Activated naive CD4-positive, alpha-beta T cell treated with anti-CD3 and anti-CD28 coated beads, Interleukin-2, amount 50 U/mL, for 16 hours (primary cell): ENCODE results near the gene PLAGL2.
"Not testable (repeated sequence)": the region's sequence is repeated elsewhere in the genome, so short reads cannot be mapped to it uniquely, and the experiment has no call there.

Source experiments
- DNase-seq: peaks from one replicate; pipeline ENCODE4 v3.0.0-alpha.2; 2020

The PLAGL2 gene

DNA sequence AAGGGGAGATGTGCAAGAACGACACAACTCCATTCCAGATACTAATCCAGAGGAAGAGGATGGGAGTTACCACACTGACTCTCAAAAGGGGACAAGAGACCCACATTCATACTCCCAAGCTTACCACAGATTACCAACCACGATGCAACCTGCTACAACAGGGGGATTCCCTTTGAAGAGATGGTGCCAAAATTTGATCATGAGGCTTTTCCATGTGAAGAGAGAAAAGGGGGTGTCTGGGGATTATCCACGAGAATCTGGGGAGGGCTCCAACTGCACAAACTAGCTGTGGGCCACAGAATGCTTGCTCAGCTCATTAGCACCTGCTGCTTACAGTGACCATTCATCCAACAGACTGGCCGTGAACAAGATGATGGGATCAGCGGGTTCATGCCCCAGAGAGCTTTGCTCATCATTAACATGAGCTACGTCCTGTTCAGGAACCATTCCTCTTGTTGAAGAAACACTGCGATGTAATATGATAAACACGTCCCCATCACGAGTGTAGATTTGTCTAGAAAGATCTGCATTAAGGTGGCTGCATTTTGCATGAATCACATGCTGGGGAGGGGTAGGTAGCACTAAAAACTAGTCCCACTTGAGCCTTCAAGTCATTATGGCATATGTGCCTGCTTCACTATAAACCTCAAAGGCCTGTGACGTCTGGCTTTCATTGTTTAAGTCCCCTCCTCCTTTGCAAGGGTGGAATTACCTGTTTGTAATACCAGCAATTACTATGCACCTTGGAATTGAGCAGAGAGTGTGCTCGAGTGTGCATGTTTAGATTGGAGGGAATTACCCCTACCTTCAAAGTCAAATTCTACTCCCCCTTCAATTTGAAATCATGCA is 4.0 kb downstream of the PLAGL2 start:
- DNase-seq = peak; percentile 45

DNA sequence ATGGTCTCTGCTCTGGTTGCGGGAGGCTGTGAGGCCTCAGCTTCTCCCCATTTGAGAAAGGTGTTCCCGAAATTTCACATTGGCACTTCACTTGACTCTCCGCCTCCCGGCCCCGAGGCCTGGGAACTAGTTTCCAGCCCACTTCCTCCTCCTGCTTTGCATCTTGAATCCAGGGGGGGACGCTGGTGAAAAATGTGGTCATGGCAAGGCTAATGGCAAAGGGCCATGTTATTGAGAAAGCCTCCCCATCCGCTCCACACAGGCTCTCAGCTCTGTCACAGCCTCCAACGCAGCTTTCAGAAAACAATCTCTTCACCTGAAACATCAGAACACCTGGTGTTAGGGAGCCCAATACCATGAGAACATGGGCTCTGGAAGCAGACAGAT is 5.6 kb downstream of the PLAGL2 start:
- DNase-seq = no peak

DNA sequence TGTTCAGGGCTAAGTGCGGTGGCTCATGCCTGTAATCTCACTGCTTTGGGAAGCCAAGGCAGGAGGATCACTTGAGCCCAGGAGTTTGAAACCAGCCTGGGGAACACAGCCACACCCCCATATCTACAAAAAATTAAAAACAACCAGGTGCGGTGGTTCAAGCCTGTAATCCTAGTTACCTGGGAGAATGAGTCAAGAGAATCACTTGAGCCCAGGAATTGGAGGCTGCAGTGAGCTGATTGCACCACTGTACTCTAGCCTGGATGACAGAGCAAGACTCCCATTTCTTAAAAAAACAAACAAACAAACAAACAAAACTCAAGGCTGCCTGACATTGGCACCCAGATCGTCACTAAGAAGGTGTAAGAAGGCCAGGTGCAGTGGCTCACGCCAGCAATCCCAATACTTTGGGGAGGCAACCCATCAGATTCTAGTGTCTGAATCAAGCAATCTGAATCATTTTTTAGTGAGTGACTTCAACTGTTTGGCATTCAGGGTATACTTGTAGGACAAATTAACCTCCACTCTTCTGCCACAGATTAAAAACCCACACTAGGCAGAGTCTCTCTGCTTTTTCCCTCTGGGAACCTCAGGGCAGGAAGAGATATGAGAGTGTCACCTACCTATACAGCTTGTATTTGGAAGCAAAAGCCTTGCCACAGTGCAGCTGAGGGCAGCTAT is 6.1 kb downstream of the PLAGL2 start:
- DNase-seq = no peak

DNA sequence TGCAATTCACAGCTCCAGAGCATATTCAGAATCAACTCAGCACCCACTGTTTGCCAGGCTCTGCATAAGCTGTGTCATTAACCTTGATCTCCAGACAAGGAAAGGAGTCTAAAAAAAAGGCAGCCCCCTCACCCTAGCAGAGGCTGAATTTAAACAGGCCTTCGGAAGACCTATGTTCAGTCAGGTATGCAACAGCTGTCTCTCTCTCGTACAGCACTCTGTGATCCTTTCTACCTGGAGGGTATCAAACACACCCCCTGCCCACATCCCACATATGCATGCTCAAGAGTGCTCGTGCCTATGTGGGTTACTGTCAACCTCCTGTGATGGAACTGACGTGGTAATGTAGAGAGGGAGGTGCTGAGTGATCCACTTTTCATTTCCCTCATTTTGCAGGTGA is 8.5 kb downstream of the PLAGL2 start:
- DNase-seq = no peak

DNA sequence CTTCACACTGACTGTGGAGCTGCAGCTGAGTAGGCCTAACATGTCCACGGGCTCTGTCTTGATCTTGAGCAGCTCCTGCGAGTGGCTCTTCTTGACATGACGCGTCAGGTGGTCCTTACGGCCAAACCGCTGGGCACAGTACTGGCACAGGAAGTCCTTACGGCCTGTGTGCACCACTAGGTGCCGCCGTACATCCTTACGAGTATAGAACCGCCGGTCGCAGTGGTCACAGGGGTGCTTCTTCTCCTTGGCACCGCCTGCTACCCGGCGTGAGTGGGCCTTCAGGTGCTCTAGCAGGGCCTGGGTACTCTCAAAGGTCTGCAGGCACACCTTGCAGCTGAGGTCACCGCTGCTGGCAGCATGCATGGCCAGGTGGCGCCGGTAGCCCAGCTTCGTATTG is 10.4 kb downstream of the PLAGL2 start:
- not testable (repeated sequence) for DNase-seq

DNA sequence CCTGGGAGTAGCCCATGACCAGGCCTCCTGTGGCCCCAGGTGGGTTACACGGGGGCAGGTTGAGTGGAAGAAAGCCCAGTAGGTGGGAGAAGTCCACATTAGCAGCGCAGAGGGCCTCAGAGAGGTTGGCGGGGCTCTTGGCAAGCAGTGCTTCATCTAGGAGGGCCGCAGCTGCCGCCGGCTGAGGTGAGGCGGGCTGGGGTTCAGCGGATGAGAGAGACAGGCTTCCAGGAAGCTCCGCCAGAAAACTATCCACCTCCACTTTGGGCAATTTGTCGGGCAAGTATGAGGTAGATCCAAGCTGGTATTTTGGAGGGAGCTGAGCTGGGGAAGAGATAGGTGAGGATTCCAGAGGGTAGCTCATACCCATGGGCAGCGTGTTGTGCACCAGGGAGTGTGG is 10.9 kb downstream of the PLAGL2 start:
- DNase-seq = not testable (repeated sequence)

DNA sequence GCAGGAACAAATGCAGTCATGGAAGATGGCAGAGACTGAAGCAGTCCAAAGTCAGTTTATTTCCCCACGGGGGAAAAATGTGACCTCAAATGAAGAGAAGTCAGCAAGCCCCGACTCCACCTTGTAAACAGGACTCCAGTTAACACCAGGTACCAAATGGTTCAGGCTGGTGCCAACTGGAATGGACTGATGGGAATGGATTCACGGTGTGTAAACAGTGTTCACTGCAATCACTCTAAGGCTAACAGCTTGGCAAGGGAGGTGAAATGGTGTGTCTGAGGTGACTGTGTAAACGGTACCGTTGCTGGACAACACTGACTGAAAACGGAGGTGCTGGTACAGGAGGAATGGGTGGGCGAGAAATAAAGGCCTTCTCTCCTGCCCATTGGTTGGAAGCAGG is 12.0 kb downstream of the PLAGL2 start:
- no peak for DNase-seq

DNA sequence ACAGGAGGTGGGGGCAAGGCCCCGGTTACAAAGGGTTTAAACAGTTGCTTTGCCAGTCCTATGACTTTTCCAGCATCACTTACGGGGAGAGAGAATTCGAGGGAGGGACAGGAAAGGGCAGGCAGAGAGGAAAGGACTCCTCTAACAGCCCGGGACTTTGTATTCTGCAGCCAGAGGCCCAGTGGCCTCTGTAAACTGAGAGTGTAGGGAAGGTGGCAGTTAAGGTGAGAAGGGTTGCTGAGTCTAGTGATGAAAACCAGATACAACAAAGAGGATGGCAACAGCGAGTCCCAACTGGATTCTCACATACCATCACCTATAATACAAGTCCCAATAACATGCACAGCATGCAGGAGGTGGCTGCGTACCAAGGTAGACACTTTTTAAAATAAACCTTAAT is 13.5 kb downstream of the PLAGL2 start:
- DNase-seq = no peak

DNA sequence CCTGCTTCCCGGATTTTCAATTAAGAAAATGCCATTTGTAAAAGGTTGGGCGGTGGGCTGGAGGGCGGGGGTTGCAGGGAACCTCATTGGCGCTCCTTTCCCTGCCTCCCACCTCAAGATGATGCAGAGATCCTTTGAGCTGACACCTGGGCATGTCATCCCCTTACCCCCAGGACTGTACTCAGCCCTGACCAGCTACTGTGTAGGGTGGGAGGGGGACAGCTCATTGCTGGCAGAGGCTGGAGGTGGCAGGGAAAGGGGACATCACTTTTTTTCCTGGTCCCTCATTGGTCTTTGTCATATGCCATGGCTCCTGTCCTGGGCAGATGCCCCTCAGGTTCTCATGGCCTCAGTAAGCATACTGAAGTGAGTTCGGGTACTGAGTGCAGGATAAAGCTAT is 14.2 kb downstream of the PLAGL2 start:
- not testable (repeated sequence) for DNase-seq

DNA sequence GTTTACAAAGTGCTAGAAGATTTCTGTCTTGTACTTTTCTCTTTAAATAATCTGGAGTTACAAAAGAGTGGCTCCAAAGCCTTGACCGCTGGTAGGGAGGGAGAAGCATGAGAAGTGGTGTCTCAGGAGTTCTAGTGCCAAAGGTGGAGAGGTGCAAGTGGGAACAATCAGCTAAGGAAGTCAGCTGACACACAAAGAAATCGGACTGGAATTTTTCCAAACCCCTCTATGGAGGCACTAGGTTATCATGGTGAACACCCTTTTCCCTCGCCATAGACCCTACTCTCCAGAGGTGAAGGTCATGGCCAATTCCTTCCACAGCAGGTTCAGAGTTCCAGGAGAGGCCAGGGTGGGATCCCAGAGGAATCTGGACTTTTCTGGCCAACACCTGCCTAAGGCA is 14.8 kb downstream of the PLAGL2 start:
- no peak for DNase-seq

DNA sequence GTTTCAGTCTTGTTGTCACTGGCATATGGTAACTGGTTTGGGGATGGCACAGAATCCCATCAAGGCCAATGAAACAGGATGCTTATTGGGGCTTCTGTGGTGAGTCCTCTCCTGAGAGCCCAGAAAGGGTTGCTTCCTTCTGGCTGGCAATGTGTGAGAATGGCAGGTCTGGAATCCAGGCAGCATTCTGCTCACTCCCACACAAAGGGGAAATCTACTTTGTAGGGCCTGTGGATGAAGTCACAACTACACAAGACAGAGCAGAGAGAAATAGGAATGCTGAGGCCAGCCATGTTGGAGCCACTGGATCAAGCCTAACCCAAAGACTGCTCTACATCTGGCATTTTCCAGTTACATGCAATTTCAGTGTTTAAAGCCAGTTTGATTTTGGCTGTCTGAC is 15.7 kb downstream of the PLAGL2 start:
- DNase-seq = no peak

DNA sequence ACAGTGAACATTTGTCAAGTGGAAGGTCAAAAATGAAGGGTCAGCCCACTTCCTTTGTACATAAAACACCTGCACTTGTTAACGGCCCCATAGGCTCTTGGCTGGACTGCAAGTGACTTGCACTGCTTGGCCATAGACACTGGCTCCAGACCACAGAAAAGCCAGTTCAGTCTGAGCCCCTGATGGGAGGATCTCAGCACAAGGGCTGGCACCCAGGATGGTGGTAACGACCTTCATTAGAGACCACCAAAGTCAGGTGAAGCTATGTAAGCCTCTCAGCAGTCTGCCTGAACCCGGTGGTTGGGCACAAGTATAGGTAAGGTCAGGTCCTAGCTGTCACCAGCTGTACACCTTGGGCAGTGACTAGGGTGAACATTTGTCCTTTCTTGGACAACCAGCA is 16.1 kb downstream of the PLAGL2 start:
- no peak for DNase-seq

DNA sequence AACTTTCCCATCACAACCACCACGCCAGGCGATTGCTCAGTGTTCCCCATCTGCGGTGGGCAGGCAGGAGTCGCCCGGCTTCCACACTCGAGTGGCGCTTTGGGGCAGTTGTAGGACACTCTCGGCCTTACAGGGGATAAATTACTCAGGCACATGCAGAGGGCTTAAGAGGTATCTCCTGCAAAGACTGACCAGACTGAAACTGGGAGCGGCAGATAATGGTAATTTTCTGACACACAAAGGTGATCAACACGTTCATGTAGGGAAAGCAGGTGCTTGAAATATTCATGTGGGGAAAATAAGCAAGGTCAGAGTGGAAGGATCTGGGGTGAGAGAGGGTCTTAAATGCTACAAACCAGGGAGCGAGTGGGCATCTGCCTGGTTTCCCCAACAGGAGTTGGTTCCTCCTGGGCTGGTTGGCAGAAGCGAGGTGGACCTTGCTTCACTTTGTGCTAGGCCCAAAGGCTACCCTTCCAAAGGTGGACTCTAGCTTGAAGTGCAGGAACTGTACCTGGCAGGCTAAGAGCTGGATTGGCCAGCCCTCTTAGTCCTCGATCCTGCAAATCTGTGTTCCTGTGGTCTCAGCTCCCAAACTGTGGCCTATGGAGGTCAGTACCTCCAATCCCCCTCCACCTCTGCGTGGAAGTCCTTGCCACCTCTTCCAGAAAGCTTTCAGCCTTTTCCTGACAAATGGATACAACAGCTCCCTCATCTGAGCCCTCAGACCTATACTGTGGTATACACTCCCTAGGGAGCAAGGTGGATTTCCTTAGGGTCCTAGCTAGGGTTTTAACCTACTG is 16.7 kb downstream of the PLAGL2 start:
- DNase-seq = no peak

DNA sequence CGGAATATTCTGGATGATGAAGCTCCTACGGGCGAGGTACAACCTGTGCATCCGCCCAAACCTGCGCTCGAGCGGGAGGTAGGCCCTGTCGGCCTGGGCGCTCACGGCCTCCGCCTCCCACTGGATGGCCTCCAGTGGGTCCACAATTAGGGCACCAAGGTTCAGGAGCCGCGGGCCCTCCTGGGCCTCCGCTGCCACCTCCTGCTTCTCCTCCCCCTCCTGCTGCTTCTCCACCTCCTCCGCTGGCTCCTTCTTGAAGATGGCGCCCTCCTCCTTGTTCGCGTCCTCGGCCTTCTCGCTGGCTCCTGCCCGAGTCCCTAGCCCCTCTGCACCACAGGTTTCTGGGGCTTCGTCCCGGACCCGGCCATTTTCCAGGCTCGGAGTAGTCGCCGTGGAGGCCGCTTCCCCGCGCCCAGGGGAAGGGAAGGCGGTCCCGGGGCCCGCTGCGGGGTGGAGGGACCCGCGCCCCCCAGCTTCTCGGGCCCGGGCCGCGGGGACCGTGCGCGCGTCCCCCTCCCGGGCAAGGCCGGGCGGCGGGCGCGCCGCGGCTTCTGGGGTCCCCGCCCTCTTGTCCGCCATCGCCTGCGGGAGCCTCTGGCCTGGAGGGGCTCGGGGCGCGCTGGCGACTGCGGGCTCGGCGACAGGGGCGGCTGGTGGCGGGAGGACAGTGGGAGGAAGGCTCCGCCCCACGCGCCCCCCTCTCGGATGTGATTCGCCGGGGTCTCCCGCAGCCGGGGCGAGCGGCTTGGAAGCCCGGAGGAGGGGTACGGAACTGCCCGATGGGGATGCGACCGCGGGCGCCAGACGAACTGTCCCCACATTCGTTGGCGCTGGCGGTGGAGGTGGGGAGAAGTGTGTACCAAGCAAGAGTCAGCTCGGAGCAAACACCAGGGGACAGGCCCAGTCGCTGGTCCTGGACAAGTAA is 17.6 kb downstream of the PLAGL2 start:
- peak; percentile 40 for DNase-seq

DNA sequence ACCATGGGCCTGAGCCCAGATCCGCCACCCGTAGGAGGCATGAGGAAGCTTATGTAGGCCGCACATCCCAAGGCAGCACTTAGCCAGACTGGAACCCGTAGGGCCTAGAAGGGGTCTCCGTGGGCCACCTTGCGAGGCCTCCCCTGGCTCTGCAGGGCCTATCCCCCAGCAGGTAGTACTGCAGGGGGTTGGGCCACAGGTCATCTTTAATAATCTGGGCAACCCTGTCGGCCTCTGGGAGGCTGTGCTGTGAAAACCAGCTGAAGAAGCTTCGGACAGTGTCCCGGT is 18.5 kb downstream of the PLAGL2 start:
- DNase-seq = no peak

DNA sequence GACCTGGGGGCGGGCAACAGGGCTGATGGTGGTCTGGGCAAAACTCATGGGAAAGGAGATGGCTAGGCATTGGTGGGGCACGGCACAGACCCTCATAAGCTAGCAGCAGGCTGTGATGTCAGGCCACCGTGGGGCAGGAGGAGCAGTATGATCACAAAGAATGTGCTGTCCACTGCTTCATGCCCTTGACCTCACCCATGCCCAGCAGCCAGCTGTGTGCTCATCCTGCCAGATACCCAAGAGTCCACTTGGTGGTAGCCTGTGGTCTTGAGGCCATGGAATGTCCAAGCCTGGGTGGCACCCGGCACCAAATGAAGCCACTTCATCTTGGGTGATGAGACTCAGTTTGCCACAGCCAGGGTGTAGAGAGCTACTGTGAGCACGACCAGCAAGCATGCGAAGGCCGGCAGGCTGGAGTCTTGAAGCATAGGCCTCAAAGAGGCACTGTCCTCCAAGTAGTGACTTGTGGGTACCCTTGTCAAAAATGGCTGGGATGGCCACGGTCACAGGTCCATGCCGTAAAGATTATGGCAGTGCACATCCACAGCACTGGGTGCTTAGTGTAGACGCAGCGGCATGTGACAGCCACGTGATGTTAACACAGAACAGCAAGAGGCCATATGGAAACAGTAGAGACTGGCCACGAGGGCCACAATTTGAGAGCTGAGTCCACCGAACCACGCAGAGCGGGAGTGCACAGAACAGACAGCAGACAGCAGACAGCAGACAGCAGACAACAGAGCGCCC is 19.0 kb downstream of the PLAGL2 start:
- DNase-seq = no peak

DNA sequence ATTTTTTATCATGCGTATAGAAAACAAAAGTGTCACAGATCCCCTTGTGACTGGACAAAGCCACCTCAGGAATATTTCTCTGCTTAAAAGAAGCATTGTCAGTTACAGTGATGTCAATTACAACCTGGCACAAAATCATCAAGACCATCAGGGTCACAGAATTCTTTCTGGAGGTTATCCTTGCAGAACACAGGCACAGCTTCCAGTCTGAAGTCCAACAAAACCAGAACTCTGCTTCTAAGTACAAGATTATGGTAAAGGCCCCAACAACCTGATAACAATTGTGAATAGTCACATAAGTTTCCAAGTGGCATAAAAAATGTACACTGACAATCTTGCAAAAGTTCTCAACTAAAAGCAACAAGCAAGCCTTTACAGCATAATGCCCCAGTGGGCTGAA is 21.0 kb downstream of the PLAGL2 start:
- no peak for DNase-seq

DNA sequence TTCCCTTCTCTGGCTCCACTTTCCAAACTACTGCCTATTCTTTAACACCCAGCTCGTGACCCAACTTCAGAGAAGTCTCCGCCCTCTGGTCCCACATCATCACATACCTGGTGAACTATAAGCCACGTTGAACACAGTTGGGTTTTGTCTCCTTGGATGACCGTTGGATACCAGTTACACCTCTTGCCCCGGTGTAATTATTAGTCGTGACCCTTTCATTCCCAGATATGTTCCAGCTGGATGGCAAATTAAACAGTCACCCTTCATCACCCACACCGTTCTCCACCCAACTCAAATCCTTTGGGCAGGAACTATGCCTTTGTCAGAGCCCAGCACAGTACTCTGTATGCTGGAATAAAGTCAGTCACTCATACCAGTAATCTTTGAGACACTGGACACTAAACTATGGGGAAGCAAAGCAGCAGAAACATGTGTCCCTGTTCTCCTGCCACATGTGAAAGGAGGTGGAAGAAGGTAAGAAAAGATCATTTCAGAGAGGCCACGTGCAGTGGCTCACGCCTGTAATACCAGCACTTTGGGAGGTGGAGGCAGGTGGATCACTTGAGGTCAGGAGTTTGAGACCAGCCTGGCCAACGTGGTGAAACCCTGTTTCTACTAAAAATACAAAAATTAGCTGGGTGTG is 22.5 kb downstream of the PLAGL2 start:
- DNase-seq = no peak

DNA sequence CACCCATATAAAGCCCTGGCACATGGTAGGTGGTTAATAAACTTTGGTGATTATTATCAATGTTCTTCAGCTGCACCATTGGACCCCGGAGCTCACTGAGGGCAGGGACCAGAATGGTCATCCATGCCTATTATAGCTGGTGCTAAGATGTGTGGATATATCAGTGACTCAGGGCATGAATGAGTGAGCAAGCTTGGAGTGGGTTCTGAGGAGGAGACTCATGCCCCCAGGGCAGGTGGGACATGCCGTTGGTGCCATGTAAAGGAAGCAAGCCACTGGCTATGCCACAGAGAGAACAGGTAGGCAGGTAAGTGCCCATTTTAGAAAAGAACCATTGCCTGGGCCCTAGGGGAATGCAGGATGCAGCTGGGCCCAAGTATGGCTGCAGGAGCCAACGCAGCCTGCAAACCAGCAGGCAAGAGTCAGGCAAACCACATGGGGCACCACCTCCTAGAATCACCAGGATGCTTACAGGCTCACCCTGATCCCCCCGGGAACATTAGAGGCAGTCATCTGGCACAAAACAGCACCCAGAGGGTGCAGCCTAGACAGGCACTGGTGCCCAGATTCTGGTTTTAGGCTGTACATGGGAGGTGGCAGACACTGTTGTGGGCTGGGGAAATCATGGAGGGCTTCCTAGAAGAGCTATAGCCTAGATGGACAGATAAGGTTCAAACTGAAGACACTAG is 23.5 kb downstream of the PLAGL2 start:
- DNase-seq = no peak

DNA sequence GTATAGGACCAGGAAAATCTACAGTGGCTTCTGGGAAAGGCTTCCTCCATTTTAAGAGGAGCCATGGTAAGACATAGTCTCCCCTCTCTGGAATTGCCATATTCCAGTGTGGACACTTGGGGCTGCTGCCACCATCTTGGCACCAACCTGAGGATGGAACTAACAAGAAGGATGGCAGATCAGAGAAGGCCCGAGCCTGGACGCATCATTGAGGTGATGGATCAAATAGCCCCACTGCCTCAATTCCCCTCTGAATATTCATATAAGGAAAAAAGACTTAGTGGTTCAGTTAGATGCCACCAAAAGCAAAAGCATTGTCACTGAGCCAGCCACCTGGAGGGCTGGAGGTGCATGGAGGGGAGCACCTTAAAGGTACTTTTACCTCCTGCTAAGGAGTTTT is 25.9 kb downstream of the PLAGL2 start:
- DNase-seq = no peak

DNA sequence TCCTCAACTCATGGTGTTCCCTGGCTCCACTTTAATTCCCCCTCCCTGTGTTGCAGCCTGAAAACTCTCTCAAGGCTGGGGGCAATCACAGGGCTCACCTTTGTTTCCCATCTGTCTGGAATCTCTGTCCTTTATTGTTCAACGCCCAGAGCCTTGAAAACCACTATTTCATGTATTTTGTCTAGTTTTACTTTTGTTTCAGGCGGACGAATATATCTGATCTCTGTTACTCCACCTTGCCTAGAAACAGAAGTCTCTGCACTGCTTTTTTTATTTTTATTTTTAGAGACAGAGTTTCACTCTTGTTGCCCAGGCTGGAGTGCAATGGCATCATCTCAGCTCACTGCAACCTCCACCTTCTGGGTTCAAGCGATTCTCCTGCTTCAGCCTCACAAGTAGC is 27.6 kb downstream of the PLAGL2 start:
- DNase-seq = no peak
